ENCODE data around the gene MB.

Gene MB

DNA sequence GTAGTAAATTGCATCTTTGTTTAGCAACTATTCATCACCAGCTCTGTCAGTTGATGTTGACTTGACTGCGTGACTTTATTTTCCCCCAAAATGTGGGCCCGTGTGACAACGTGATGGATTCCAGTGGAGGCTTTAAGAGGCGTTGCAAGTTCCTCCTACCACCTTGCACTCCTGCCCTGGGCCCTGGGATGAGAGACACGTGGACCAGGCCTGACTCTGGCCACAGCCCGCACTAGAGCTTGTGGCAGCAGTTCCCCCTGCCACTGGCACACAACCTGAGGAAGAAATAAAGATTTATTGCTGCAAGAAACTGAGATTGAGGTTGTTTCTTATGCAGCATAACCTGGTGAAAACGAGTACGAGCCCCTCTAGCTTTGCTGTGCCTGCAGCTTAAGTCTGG, 44.6 kb downstream of the MB start:
- DNase-seq (ENCODE audit: low spot score) = no peak

DNA sequence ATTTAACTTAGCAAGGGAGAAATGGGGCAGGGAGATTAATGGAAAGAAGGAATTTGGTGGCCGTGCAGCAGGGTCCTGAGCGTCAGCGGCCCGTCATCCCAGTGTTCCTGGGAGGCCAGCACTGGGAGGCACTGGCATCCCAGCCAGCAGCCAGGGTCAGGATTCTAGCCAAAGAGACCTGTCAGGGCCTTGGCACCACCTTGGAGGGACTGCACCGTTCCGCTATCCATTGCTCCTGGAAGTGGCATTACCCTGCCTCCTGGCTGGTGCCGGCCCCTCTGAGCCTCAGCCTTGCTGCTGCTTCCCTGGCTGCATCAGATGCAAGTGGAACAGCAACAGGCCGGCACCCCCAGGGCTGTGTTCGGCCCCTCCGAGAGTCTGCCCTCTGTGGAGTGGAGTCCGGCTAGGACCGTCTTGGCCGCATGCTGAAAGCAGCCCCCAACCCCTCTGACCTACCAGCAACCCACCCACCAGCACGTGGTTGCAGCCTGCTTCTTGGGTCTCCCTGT, 46.4 kb downstream of the MB start:
- DNase-seq (ENCODE audit: low spot score) = no peak

DNA sequence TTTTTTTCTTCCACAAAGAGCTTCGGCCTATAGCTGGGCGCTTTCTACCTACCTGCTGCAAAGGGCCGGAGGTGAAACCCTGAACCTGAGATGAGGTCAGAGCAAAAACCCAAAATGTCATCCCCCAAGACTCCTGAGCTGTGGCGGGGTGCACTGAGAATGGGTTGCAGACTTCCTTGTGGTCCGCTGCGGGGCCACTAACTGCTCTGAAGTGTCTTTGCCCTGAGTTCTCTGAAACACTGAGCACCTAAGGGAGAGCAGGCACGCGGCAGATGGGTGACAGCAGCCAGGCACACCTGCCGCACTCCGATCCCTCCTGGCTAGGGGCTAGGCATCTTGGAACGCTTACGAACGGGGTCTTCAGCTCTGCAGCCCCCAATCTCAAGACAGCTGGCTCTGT, 47.2 kb downstream of the MB start:
- DNase-seq (ENCODE audit: low spot score) = no peak

DNA sequence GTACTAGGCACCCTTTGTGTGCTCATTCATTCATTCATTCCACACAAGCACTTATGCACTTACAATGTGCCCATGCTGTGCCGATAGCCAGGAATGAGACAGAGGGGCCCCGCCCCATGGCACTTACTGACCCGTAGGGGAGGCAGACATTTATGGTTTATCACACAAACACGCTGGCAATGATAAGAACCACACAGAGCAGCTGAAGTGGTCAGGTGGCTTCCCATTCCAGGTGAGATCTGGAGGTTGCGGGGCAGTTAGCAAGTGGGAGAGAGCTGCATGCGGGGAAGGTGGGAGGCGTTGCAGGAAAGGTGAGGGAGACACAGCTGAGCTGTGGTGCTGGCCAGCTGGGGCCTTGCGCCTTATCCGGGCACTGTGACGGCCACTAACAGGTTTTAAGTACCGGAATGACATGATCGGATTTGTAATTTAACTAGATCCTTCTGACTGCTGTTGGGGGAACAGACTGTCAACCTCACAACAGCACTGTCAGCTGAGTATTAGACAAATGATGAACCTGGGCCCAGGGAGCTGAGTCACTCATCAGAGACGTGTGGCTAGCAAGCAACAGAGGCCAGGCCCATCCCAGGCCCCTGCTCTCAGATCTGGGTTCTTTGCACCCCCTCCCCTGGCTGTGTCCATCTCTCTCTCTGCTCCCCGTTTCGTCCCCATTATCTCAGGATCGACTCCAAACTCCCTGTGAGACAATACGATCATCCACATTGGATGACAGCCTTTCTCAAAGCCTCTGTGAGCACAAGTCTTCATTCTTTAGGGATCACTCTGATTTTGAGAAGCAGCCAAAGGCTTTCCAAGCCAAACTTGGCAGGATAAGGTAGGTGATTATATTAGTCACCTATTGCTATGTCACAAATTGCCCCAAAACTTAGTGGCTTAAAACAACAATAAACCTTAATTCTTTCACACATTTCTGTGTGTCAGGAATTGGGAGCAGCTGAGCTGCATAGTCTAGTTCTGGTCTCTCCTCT, 48.1 kb downstream of the MB start:
- no peak for DNase-seq (ENCODE audit: low spot score)

DNA sequence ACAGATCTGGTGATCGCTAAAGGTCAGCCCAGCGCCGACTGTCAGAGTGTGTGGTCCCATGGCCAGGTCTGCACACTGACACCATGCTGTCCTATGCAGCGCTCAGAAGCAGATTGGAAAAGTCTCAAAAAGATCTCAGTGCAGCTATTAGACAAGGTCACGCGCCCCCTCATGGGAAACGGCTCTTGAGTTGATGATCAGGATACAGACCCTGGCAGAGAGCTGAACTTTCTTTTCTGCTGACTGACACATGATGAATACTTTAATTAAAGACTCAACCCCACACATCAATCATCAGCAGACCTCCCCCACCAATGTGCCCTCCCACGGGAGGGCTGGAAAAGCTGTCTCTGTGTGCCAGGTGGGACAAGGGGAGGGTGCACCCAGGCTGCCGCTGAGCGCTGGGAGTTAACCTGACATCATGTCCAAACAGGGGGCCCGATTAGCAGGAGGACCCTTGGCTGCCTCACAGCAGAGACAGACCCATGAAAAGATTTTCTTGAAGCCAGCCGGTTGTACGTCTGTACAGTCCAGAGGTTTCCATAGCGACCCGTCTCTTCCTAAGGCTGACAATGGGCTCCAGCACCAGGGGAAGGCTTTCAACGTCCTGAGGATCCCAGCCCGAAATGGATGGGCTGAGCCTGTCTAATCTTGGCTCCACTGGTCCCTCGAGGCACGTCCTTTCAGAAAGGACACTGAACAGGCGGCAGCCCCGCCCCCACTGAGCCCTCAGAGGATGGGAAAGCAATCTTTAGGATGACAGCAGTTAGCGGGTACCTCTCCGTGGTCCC, 49.6 kb downstream of the MB start:
- no peak for DNase-seq (ENCODE audit: low spot score)

DNA sequence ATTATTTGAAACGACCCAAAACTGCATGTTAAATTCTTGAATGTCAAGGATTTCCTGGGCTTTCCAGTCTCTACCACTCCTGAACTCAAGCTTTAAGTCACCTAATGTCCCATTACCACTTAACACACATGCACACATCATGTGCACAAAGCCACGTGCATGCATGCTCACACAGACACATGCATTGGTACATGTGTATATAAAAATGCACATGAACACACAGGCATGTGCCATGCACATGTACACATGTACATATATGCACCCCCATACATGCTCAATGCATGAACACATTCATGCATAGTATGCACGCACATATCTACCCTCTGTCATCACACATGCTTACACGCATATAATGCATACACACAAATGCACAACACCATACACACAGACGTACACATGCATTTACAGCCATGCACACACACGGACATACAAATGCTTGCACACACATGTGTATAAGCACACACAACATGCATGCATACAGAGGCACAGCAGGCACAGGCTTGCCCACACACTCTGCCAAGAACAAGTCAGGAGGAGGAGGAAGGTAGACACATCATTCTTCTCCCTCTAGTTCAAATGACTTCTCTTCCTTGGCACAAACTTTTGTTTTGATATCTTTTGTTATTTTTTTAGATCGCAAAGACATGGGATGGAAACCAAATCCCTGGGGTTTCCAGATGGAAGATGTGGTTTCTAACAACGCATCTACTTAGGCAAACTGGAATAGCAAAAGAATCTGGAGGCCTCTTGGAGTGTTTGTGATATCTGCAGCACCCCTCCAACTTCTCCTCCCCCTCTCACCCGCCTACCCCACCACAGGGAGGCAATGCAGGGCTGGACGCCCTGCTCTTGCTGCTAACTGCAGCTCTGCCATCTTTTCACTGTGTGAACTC, 51.9 kb downstream of the MB start:
- no peak for DNase-seq (ENCODE audit: low spot score)

DNA sequence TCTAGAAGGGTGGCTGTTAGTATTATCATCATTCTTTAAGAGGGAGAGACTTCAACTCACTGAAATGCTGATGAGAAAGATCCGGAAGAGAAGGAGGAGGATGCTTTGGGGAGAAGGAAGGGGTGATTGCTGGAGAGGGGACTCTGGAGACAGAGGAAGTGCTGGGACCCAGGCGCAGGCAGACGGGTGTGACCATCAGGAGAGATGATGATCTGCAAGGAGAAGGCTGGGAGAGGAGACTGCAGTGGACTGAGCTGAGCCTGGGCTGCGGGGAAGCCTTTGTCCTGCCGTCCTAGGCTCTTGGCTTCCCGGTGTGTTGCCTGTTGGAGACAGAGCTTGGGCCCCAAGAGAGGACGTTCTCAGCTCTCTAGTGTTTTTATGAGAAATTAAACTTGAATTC, 53.9 kb downstream of the MB start:
- DNase-seq (ENCODE audit: low spot score) = no peak

DNA sequence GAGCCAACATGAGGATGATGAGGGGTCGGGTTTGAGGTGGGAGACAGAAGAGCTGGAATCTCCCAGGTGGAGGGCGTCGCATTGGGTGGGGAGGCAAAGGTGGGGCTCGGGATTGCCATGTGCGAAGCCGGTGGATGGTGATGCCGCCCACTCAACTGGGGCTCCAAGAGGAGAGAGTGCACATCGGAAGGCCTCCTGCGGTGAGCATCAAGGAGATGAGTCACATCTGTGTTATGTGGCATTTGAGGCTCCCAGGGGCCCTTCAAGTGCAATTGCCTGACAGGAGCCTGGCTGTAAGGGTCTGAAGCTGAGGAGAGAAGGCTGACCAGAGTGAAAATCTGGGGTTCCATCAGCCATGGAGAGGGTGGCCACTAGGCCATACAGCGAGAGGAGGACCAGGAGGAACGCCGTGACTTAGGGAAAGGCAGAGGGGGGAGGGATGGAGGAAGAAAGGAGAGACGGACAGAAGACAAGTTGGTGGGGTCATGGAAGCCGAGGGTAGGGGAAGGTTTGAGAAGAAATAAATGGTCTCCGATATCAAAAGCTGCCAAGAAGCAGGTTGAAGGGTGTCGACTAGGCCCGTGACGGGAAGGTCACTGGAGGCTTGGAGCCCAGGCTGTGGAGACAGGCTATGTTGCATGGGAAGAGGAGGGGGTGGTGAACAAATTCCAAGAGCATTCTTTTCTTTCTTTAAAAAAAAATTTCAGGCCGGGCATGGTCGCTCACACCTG, 55.2 kb downstream of the MB start:
- DNase-seq (ENCODE audit: low spot score) = no peak

DNA sequence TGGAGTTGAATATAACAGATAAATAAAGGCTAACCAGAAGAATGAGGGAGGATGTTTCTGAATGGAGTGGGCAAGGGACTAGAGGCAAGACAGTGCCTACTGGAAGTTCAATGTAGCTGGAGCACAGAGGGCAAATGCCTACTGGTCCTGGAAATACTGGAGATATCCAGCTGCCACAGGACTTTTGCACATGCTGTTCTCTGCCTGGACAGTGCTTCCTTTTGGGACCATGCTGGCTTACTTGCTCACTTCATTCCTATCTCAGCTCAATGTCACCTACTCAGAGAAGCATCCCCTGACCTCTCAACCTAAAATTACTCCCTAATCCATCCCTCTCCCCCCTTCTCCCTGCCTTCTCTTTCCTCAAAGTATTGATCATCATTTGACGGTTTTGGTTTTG, 56.3 kb downstream of the MB start:
- DNase-seq (ENCODE audit: low spot score) = no peak

DNA sequence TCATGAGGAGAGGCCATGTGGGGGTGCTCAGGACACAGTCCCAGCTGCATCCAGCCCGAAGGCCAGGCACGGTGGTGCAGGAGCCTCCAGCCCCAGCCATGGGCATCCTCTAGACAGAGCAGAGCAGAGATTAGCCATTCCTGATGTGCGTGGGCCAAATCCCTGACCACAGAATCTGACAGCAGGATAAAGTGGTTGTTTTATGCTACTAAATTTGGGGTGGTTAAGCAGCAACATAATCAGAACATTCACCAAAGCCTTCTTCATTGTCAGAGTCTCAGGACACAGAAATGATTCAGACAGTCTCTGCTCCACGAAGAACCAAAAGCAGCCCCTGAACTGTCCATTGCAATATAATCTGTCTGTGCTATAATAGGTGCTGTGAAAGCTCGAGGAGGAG, 56.8 kb downstream of the MB start:
- DNase-seq (ENCODE audit: low spot score) = no peak

DNA sequence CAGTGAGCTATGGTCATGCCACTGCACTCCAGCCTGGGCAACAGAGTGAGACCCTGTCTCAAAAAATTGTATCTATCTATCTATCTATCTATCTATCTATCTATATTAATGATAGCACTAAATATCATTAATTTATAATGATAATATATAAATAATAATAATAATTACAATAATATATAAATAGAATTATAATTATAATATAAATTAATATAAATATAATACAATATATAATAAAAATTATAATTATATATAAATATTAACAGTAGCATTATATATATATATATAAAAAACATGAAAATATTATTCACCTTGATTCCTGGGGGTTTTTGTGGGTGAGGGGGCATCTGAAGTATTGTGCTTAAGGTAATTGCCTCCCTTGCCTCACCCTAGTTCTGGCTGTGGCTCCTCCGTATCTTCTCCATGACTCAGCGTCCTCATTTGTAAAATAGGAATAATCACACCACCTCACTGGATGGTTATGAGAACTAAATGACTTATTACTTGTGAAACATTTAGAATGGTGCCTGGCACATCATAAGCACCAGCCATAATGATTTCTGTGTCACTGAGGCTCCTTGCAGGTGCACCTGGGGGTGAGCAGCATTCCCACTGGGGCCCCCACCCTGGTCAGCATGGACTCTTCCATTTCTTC, 57.6 kb downstream of the MB start:
- DNase-seq (ENCODE audit: low spot score) = no peak

DNA sequence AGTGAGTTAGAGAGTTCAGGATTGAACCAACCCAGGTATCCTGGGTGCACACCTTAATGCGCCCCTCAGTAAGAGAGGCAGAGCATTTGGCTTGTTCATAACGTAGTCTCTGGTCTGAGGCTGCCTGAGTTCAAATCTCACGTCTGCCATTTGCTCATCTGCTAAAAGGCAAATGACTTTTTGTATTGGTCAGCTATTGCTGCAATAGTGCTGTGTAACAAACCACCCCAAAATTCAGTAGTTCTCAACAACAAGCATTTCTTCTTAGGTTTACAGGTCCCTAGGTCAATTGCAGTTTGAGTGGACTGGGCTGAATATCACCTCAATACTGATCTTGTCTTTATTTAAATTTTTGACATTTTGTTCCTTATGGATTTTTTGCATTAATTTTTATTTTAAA, 58.4 kb downstream of the MB start:
- DNase-seq (ENCODE audit: low spot score) = no peak

DNA sequence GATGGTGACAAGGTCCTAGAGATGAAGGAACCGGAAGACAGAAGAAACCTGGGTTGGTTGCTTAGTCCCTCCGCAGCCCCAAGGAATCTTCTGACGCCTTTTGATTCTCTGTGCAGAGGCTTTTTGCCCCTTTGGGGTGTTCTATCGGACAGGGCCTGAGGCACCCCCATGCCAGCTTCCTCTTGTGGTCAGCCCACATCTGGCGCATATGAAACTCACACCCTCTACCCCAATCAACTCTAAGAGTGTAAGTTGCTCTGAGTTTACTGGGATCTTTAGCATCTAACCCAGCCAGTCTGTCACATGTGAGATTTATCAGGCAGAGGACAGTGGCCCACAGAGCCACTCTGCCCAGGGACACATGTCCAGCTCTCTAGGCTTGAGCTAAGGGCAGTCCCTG, 59.1 kb downstream of the MB start:
- no peak for DNase-seq (ENCODE audit: low spot score)
